Activated naive CD4-positive, alpha-beta T cell treated with anti-CD3 and anti-CD28 coated beads, Interleukin-2, amount 50 U/mL, for 24 hours (primary cell): ENCODE results near the gene GPR84.

Source experiments
- H3K27ac Mint-ChIP-seq: one replicate; pipeline ENCODE4 v1.8.0; 2021; ENCODE audit warnings: mild to moderate bottlenecking, mixed read lengths
- H3K27me3 Mint-ChIP-seq: one replicate; pipeline ENCODE4 v1.8.0; 2021; ENCODE audit warnings: mixed read lengths
- H3K36me3 Mint-ChIP-seq: one replicate; pipeline ENCODE4 v1.8.0; 2021; ENCODE audit warnings: mixed read lengths
- H3K4me1 Mint-ChIP-seq: one replicate; pipeline ENCODE4 v1.8.0; 2021; ENCODE audit warnings: mixed read lengths
- H3K4me3 Mint-ChIP-seq: one replicate; pipeline ENCODE4 v1.8.0; 2021; ENCODE audit warnings: mild to moderate bottlenecking, mixed read lengths
- H3K9me3 Mint-ChIP-seq: one replicate; pipeline ENCODE4 v1.8.0; 2021; ENCODE audit warnings: mixed read lengths

GPR84 gene

GRCh38 chr12:54384591-54385041, 20.3 kb upstream of the GPR84 start, which contains the start of gene ZNF385A:
TSS of gene ZNF385A (minus strand) at chr12:54384733. CDS start at chr12:54384514, 219 bp downstream.
- Mint-ChIP-seq H3K27me3 (no peaks in the 10 kb centered on the region), H3K4me1 (peaks cover 11% of the 10 kb centered on the region), H3K9me3 (no peaks in the 10 kb centered on the region), H3K36me3 (no peaks in the 10 kb centered on the region), H3K4me3 (no peak within 1 kb of the TSS), H3K27ac (no peak within 1 kb of the TSS)

- Mint-ChIP-seq H3K36me3 (no peaks in the 10 kb centered on the region), H3K4me3 (no peak overlapping the region), H3K27me3 (no peaks in the 10 kb centered on the region), H3K9me3 (no peaks in the 10 kb centered on the region), H3K27ac (peak overlapping the region; percentile 72), H3K4me1 (peaks cover 10% of the 10 kb centered on the region)
Measured at GRCh38 chr12:54383041-54383609, 18.8 kb upstream of the GPR84 start.

GRCh38 chr12:54381136-54381535, 16.9 kb upstream of the GPR84 start:
- H3K4me3 Mint-ChIP-seq, result no peak overlapping the region
- no peaks in the 10 kb centered on the region for H3K36me3 Mint-ChIP-seq

GRCh38 chr12:54379398-54380201, 15.3 kb upstream of the GPR84 start:
- Mint-ChIP-seq H3K9me3 (no peaks in the 10 kb centered on the region), H3K27me3 (no peaks in the 10 kb centered on the region), H3K36me3 (no peaks in the 10 kb centered on the region), H3K4me3 (peak overlapping the region; percentile 49), H3K4me1 (peaks cover 5% of the 10 kb centered on the region), H3K27ac (peak overlapping the region; percentile 23)

More at GRCh38 chr12:54381136-54381535, 16.9 kb upstream of the GPR84 start:
- H3K9me3 Mint-ChIP-seq, result no peaks in the 10 kb centered on the region
- H3K4me1 Mint-ChIP-seq, result peaks cover 5% of the 10 kb centered on the region
- no peaks in the 10 kb centered on the region for H3K27me3 Mint-ChIP-seq
- H3K27ac Mint-ChIP-seq, result no peak overlapping the region

- Mint-ChIP-seq H3K27ac (no peak overlapping the region), H3K27me3 (no peaks in the 10 kb centered on the region), H3K4me3 (no peak overlapping the region), H3K4me1 (peaks cover 5% of the 10 kb centered on the region), H3K9me3 (no peaks in the 10 kb centered on the region), H3K36me3 (no peaks in the 10 kb centered on the region)
Measured at GRCh38 chr12:54378796-54379397, 14.6 kb upstream of the GPR84 start.

GRCh38 chr12:54377797-54378515, 13.7 kb upstream of the GPR84 start:
- peaks cover 12% of the 10 kb centered on the region for H3K4me1 Mint-ChIP-seq
- H3K4me3 Mint-ChIP-seq, result no peak overlapping the region
- H3K27ac Mint-ChIP-seq, result no peak overlapping the region
- H3K36me3 Mint-ChIP-seq, result no peaks in the 10 kb centered on the region
- H3K27me3 Mint-ChIP-seq, result no peaks in the 10 kb centered on the region
- no peaks in the 10 kb centered on the region for H3K9me3 Mint-ChIP-seq

GRCh38 chr12:54377007-54377406, 12.7 kb upstream of the GPR84 start:
- H3K27me3 Mint-ChIP-seq, result no peaks in the 10 kb centered on the region
- no peaks in the 10 kb centered on the region for H3K9me3 Mint-ChIP-seq
- peaks cover 18% of the 10 kb centered on the region for H3K4me1 Mint-ChIP-seq
- no peaks in the 10 kb centered on the region for H3K36me3 Mint-ChIP-seq
- H3K4me3 Mint-ChIP-seq, result no peak overlapping the region
- H3K27ac Mint-ChIP-seq, result no peak overlapping the region

- H3K36me3 Mint-ChIP-seq, result no peaks in the 10 kb centered on the region
- H3K4me3 Mint-ChIP-seq, result no peak overlapping the region
- no peaks in the 10 kb centered on the region for H3K27me3 Mint-ChIP-seq
- H3K9me3 Mint-ChIP-seq, result no peaks in the 10 kb centered on the region
- H3K4me1 Mint-ChIP-seq, result peaks cover 21% of the 10 kb centered on the region
- no peak overlapping the region for H3K27ac Mint-ChIP-seq
Measured at GRCh38 chr12:54376596-54376995, 12.3 kb upstream of the GPR84 start.

- H3K36me3 Mint-ChIP-seq, result no peaks in the 10 kb centered on the region
- no peaks in the 10 kb centered on the region for H3K9me3 Mint-ChIP-seq
- peaks cover 26% of the 10 kb centered on the region for H3K4me1 Mint-ChIP-seq
- H3K27me3 Mint-ChIP-seq, result no peaks in the 10 kb centered on the region
- H3K27ac Mint-ChIP-seq, result no peak overlapping the region
- H3K4me3 Mint-ChIP-seq, result no peak overlapping the region
Measured at GRCh38 chr12:54375259-54375579, 10.9 kb upstream of the GPR84 start.

- H3K27ac Mint-ChIP-seq, result no peak overlapping the region
- H3K4me1 Mint-ChIP-seq, result peaks cover 24% of the 10 kb centered on the region
- H3K9me3 Mint-ChIP-seq, result no peaks in the 10 kb centered on the region
- H3K27me3 Mint-ChIP-seq, result no peaks in the 10 kb centered on the region
- H3K36me3 Mint-ChIP-seq, result no peaks in the 10 kb centered on the region
- no peak overlapping the region for H3K4me3 Mint-ChIP-seq
Measured at GRCh38 chr12:54374562-54375258, 10.4 kb upstream of the GPR84 start.

- Mint-ChIP-seq H3K27ac (no peak overlapping the region), H3K27me3 (no peaks in the 10 kb centered on the region), H3K4me3 (no peak overlapping the region), H3K9me3 (no peaks in the 10 kb centered on the region), H3K4me1 (peaks cover 24% of the 10 kb centered on the region), H3K36me3 (no peaks in the 10 kb centered on the region)
Measured at GRCh38 chr12:54373649-54374561, 9.6 kb upstream of the GPR84 start.

GRCh38 chr12:54372113-54372806, 8.0 kb upstream of the GPR84 start:
- no peak overlapping the region for H3K4me3 Mint-ChIP-seq
- peaks cover 36% of the 10 kb centered on the region for H3K4me1 Mint-ChIP-seq
- no peaks in the 10 kb centered on the region for H3K27me3 Mint-ChIP-seq
- H3K27ac Mint-ChIP-seq, result peak overlapping the region; percentile 12
- no peaks in the 10 kb centered on the region for H3K9me3 Mint-ChIP-seq
- H3K36me3 Mint-ChIP-seq, result no peaks in the 10 kb centered on the region

- H3K4me1 Mint-ChIP-seq, result peaks cover 36% of the 10 kb centered on the region
- H3K27me3 Mint-ChIP-seq, result no peaks in the 10 kb centered on the region
- no peaks in the 10 kb centered on the region for H3K9me3 Mint-ChIP-seq
- H3K27ac Mint-ChIP-seq, result peak overlapping the region; percentile 12
- no peaks in the 10 kb centered on the region for H3K36me3 Mint-ChIP-seq
- no peak overlapping the region for H3K4me3 Mint-ChIP-seq
Measured at GRCh38 chr12:54371328-54372112, 7.2 kb upstream of the GPR84 start.
